Motor neuron (in vitro differentiated cells): Measurements from ENCODE around the gene CALML3. TPM values are rescaled to one million over a fixed set of nuclear protein-coding genes. Genes with fewer than 3 reads are reported as not detected.
A peak's percentile ranks its signal among the peaks of the same experiment; 100 is the strongest.

ENCODE experiments used
- ATAC-seq, 8 experiments: fragments of 200-7000 bp; cut with Tn5 transposase; replicated peaks in 6 of 8; 2 replicates each; pipeline ENCODE4 v1.8.0; 2021; ENCODE audit warnings: mild to moderate bottlenecking in 8 of 8, moderate library complexity in 8 of 8
- H3K27ac ChIP-seq, 2 donors: fragments of 250-450 bp; sonication (Bioruptor Pico); 2 replicates each; pipeline ENCODE4 v1.9.0; 2021; ENCODE audit warnings: antibody characterized with exemption in 2 of 2, mild to moderate bottlenecking in 2 of 2, moderate library complexity in 1 of 2
- H3K4me1 ChIP-seq, 2 donors: fragments of 250-450 bp; sonication (Bioruptor Pico); replicated peaks in 1 of 2; 2 replicates each; pipeline ENCODE4 v1.6.1; 2021; ENCODE audit warnings: antibody characterized with exemption in 2 of 2, mild to moderate bottlenecking in 2 of 2, moderate library complexity in 1 of 2
- H3K4me3 ChIP-seq, 5 donors: fragments of 250-450 bp; sonication (Bioruptor Pico); 2 replicates each; pipeline ENCODE4 v1.9.0; 2021; ENCODE audit warnings: antibody characterized with exemption in 5 of 5, mild to moderate bottlenecking in 5 of 5, moderate library complexity in 4 of 5
- WGBS, 10 experiments: fragments of 450-650 bp; shearing (Covaris generic); methylation state at CpG; one replicate each; pipeline ENCODE4 v1.0.0; 2022; 5-methylcytosine and 5-hydroxymethylcytosine counted together
- in situ Hi-C, 9 experiments: fragments of 400-800 bp; cut with MboI; loops; one replicate each; pipeline ENCODE4 v1.15.0; 2021; ENCODE audit warnings: low sequenced_read_pairs in 9 of 9, low pct_unique_long_range_greater_than_20kb in 2 of 9; ENCODE audit not compliant: unreplicated experiment in 9 of 9
- total RNA-seq, 8 experiments: library from RNA; unstranded; fragments of 300-600 nt; gene quantifications; 2 replicates each; pipeline versions ENCODE4 v1.2.3 to v1.2.4, GENCODE V29; 2022

CALML3 gene
- total RNA-seq, 8 experiments from 2014 or later, result 0.05 to 1.00 (median 0.18) TPM; not detected in 1

DNA sequence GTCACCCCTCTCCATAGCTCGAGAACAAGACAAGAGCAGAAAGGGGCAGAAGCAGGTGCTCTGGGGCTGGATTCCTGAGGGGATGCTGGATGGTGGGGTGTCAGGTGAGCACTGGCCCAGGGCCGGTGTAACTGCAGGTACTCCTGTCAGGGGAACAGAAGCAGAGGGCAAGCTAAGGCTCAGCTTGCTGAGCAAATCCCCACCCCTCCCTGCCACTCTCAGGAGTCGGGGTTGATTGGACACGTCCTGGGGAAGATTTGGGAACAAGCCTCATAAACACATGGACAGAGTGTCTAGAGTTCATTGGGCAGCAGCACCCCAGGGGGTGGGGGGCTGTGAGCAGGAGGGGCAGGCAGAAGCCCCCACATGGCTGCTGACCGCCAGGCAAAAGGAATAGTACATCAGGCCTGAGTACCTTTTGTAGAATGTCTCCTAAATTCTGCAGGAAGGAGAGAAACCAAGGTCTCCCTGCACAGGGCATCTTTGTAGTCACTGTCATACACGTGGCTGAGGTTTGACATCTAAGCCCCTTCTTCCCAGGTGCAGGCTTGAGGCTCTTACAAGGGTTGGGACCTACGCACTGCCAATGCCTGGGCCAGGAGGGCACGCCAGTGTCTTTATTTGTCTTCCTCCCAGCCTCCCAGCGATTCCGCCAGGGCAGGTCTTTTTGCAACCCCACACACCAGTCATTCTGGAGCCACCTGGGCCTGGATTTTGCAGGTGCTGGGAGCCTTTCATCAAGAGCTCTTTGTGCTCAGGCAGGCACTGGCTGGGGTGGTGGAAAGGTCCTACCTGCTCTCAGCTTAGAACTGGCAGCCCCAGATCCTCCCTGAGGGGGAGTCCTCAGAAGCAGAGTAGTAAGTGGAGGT lies 2.8 kb downstream of the CALML3 start:
- no peak overlapping the region for H3K27ac ChIP-seq
- H3K4me1 ChIP-seq, result peaks cover 0 to 6% of the 10 kb centered on the region in 2 donors
- ATAC-seq, result no peak
- WGBS, 10 experiments, result 0 to 91% (median 60%) methylated on average over 1 to 5 of the region's 10 CpGs; no CpG with 5 or more reads in 3 of the 10 experiments
- in situ Hi-C loops, result no loop called here
- H3K4me3 ChIP-seq, result no peak overlapping the region

- WGBS, 10 experiments, result 20 to 100% (median 63%) methylated on average over 1 to 7 of the region's 11 CpGs; no CpG with 5 or more reads in 4 of the 10 experiments
- no peak for ATAC-seq
- in situ Hi-C loops, result no loop called here
- Histone ChIP-seq H3K27ac (no peak overlapping the region), H3K4me3 (no peak overlapping the region), H3K4me1 (peaks cover 0 to 6% of the 10 kb centered on the region in 2 donors)
Measured at GRCh38 chr10:5528989-5529701, 4.4 kb downstream of the CALML3 start.

DNA sequence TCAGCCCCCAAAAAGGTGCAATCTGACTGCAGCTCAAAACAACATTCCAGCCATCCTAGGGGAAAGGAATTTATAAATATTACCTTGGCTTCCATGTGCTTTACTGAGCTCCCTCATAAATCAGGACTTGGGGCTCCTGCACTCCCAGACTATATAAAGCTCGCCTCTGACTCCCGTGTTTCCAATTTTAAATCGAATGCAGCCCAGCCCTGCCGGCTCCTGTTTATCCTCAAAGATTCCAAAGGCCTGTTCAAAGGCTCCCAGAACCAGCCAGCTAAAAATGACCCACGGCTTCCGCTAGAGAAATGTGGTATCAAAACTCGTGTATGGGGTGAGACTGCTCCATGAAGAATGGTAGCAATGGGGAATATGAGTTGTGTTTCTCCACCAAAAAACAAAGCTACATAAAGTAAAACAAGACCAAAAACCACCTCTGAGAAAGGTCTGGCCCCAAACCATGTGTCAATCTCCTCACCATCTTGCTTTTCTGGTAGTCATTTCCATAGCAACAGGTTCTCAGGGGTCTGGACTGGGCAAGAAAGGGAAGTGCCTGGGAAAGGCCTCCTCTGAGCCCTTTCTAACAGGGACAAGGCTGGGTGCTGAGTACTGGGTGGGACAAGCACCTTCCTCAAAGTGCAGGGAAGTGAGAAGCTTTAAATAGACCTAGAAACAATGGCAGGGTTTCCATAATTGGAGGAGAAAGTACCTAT lies 5.1 kb downstream of the CALML3 start:
- no peak overlapping the region for H3K4me3 ChIP-seq
- WGBS, 10 experiments, result 35 to 91% (median 83%) methylated on average over 2 to 7 of the region's 7 CpGs; no CpG with 5 or more reads in 1 of the 10 experiments
- ATAC-seq, result no peak
- in situ Hi-C loops, result no loop called here
- peaks cover 0 to 6% of the 10 kb centered on the region in 2 donors for H3K4me1 ChIP-seq
- H3K27ac ChIP-seq, result no peak overlapping the region

DNA sequence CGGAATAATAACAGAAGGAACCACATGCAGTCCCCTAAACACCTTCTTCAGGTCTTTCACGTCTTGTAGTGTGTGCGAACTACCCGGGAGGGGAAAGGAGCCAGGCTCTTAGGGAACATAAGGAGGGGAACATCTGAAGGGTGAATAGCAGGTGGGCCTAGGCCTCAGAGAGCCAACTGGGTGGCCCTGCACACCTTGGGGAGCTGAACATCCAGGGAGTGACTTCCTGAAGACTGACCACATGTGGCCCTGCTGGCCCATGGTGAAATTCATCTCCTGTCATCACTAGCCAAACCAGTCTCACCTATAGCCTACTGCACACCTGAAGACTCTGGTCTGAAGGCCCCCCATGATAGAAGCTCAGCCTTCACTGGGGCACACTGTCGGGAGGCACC lies 5.6 kb downstream of the CALML3 start:
- Histone ChIP-seq H3K4me3 (no peak overlapping the region), H3K27ac (no peak overlapping the region), H3K4me1 (peaks cover 0 to 6% of the 10 kb centered on the region in 2 donors)
- 58 to 100% (median 89%) methylated on average over 1 to 4 of the region's 5 CpGs; no CpG with 5 or more reads in 6 of the 10 experiments for WGBS, 10 experiments
- no peak for ATAC-seq
- in situ Hi-C loops, result no loop called here

- Histone ChIP-seq H3K4me3 (no peak overlapping the region), H3K27ac (no peak overlapping the region), H3K4me1 (peaks cover 0 to 5% of the 10 kb centered on the region in 2 donors)
- 78 to 100% (median 89%) methylated on average over 1 to 6 of the region's 16 CpGs; no CpG with 5 or more reads in 1 of the 10 experiments for WGBS, 10 experiments
- in situ Hi-C loops, result no loop called here
- no peak for ATAC-seq
Measured at GRCh38 chr10:5530846-5531557, 6.2 kb downstream of the CALML3 start.

DNA sequence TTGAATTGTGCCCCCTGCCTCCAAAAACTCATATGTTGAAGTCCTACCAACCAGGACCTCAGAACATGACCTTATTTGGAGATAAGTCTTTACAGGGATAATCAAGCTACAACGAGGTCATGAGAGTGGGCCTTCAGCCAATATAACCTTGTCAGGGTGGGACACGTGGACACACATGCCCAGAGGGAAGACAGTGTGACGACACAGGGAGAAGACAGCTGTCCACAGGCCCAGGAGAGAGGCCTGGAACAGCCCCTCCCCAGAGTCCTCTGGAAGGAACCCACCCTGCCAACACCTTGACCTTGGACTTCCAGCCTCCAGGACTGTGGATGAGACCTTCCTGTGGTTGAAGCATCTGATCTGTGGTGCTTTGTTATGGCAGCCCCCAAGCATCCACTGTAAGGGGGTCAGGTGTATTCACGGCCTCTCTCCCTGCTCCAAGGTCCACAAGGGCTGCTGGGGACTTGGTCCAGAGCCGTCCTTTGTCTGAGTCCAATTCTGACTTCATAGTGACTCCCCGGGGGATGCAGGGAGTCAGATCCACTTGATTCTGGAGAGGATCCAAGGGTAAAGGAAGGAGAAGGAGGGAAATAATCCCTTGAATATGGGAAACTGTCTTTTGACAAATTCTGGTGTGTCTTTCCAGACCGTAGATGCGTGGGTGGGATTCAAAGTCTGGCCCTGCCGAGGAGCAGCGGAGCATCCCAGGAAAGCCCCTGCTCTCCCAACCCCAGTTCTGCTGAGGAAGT lies 7.0 kb downstream of the CALML3 start:
- no peak overlapping the region for H3K4me3 ChIP-seq
- no peaks in the 10 kb centered on the region for H3K4me1 ChIP-seq
- no peak overlapping the region for H3K27ac ChIP-seq
- in situ Hi-C loops, result no loop called here
- WGBS, 10 experiments, result 65 to 100% (median 76%) methylated on average over 1 to 4 of the region's 10 CpGs; no CpG with 5 or more reads in 4 of the 10 experiments
- ATAC-seq, result peak in 1 of 8 experiments; percentile 23

DNA sequence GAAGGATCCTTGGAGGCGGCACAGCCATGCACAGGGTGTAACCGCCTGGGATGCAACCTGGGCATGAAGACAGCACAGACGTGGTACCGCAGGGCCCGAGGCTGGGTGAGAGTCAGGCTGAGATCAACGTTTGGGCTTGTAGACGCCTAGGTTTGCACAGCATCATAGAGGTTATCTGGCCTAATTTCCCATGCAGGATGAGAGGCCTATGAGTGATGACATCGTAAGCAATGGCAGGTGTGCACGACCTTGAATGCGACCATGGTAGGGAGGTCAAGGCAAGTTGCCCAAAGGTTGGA lies 7.5 kb downstream of the CALML3 start:
- WGBS, 10 experiments, result 94 to 100% (median 96%) methylated on average over 2 to 7 of the region's 10 CpGs; no CpG with 5 or more reads in 7 of the 10 experiments
- Histone ChIP-seq H3K27ac (no peak overlapping the region), H3K4me3 (no peak overlapping the region), H3K4me1 (no peaks in the 10 kb centered on the region)
- in situ Hi-C loops, result no loop called here
- no peak for ATAC-seq

DNA sequence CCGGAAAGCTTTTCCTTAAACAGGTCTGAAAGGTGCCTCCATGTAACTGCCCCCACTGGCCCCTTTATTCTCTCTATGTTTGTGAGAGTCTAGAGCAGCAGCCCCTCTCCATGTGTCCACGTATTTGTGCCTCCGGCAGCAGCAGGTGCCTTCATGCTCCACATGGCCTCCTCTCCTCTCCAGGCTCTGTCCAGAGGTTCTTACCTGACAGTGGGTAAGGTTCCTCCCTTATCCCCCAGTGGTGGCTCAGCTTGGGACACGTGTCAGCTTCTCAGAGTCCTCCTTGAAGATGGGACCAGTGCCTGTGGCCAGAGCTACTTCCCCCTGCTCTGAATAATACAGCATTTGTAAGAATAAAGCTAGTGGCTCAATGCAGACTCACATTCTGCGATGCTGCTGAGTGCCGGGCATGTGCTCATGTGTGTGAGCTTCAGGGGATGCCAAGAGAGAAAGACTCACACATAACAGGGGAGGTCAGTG lies 7.9 kb downstream of the CALML3 start:
- in situ Hi-C loops, result no loop called here
- Histone ChIP-seq H3K4me3 (no peak overlapping the region), H3K27ac (no peak overlapping the region), H3K4me1 (no peaks in the 10 kb centered on the region)
- WGBS, 10 experiments, result 70 to 97% (median 80%) methylated on average over 1 to 5 of the region's 6 CpGs; no CpG with 5 or more reads in 4 of the 10 experiments
- no peak for ATAC-seq

DNA sequence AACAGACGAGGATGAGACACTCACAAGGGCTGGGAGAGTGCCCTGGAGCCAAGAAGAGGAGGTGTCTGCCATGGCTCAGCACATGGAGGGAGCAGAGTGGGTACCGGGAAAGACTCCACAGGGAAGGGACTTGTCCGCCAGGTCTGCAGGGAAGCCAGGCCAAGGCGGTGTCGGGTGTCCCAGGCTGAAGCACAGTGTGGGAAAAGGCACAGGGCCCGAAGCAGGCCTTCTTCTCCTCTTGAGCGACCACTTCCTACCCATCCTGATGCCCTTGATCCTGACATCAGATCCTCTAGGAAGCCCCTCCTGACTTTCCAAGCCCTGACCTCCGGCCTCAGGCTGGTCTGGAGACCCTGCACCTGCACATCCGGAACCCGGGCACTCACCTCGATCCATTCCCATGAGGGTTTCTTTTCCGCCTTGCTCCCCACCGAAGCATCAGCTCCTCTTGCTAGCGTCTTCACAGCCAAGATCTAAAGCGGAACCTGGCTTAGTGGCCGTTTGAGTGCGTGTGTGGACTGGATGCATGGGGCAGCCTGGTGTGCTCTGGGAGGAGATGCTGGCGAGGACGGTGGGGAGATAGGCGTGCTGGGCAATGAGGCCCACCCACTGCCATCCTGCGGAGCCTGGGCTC lies 8.5 kb downstream of the CALML3 start:
- Histone ChIP-seq H3K27ac (no peak overlapping the region), H3K4me3 (no peak overlapping the region), H3K4me1 (no peaks in the 10 kb centered on the region)
- 0 to 95% (median 79%) methylated on average over 1 to 10 of the region's 21 CpGs; no CpG with 5 or more reads in 2 of the 10 experiments for WGBS, 10 experiments
- in situ Hi-C loops, result no loop called here
- ATAC-seq, result no peak

DNA sequence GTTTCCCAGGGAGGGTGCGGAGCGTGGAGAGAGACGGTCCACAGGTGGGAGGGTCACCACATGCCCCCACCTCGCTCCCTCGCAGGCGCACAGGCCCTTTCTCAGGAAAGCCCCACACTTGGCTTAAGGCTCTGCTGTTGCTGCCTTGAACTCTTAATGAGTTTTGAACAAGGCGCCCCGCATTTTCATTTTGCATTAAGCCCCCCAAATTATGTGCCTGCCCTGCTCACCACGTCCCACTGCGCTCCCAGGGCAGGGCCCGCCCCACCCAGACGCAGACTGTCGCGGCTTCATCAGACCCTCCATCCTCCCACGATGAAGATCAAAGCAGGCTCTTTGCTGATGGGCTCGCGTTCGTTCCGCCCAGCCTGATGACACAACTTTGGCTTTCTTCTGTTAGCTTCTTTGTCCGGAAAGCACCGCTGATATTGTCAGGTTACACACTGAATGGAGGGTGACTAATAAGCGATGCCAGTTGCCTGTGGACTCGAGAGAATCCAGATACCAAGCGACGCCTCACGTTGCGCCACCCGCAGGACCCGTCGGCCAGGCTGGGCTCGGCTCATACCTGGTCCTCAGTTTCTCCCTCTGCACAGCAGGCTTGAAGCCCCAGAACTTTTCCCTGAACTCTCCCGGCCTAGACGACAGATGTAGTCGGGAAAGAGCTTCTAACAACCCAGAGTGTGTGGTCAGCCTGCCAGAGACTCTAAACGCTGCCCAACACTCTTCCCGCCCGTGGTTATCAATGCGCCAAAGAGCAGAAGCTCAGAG lies 9.5 kb downstream of the CALML3 start:
- in situ Hi-C loops, result no loop called here
- Histone ChIP-seq H3K27ac (no peak overlapping the region), H3K4me1 (no peaks in the 10 kb centered on the region), H3K4me3 (no peak overlapping the region)
- ATAC-seq, result no peak
- WGBS, 10 experiments, result 72 to 100% (median 87%) methylated on average over 1 to 24 of the region's 38 CpGs; no CpG with 5 or more reads in 2 of the 10 experiments
